Mammary epithelial cell (primary cell): ENCODE results near the gene GALNTL6.

Experiments
- CTCF ChIP-seq, 2 donors: IDR thresholded peaks in 1 of 2; conservative IDR thresholded peaks in 1 of 2; 2 replicates each; pipeline ENCODE4 v1.5.1; 2011 to 2012; ENCODE audit warnings: inconsistent platforms in 2 of 2, low read length in 2 of 2, mild to moderate bottlenecking in 2 of 2, control low read depth in 1 of 2, low read depth in 1 of 2; ENCODE audit not compliant: insufficient read depth in 1 of 2; ENCODE audit errors: extremely low read depth in 1 of 2
- EZH2 ChIP-seq: IDR thresholded peaks from 2 replicates; pipeline ENCODE4 v1.6.1; 2012; ENCODE audit warnings: low read length, inconsistent platforms, borderline replicate concordance

GRCh38 chr4:172997217-172997609 lies 1184.0 kb downstream of the GALNTL6 start:
- TF ChIP-seq CTCF (conservative IDR thresholded peaks at IDR 0.05 in 1 of 2, IDR thresholded peaks at IDR 0.05 in 1 of 2; ENCODE audit: extremely low read depth in 1 of 2, insufficient read depth in 1 of 2, low read depth in 1 of 2, low read length in 2 of 2): no peak
- no peak for TF ChIP-seq EZH2
